AG10803 (cell line): ENCODE results near the gene ACOXL.

Experiments
- DNase-seq: peaks from one replicate; pipeline ENCODE4 v3.0.0; 2010; ENCODE audit warnings: low read depth
- H3K4me3 ChIP-seq: 2 replicates; pipeline ENCODE4 v1.5.1; 2011; ENCODE audit warnings: mild to moderate bottlenecking, low read length, control low read depth
- TF ChIP-seq, protein P1 (sequence below): conservative IDR thresholded peaks from 2 replicates; pipeline ENCODE4 v1.5.1; 2011; ENCODE audit warnings: mild to moderate bottlenecking, low read length, control low read depth, inconsistent platforms

Gene ACOXL

DNA sequence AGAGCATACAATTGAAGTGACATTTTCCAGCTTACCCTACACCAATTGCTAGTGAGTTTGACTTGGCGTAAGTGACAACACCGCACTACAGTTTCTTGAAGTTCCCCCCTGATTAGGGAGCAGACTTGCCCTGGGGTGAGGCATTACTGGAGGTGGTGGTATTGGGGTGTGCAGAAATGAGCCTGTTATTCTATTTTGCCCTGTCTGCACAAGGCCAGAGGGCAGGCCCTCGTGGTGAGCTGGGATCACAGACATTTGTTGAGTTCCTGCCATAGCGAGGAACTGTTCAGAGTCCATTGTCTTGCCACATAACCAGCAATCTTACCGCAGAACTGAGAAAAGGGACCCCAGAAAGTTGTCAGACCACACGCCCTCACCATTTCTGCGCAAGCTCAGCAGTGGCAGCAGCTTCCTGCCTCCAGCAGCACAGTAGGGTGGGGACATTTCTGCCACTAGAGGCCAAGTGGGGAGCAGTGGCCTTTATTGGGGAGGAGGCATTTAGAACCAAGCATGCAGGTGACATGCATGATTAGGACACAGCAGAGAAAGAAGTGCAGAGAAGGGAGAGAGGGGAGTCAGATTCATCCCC lies 284.8 kb downstream of the ACOXL start:
- no peak for DNase-seq
- TF ChIP-seq, protein P1, sequence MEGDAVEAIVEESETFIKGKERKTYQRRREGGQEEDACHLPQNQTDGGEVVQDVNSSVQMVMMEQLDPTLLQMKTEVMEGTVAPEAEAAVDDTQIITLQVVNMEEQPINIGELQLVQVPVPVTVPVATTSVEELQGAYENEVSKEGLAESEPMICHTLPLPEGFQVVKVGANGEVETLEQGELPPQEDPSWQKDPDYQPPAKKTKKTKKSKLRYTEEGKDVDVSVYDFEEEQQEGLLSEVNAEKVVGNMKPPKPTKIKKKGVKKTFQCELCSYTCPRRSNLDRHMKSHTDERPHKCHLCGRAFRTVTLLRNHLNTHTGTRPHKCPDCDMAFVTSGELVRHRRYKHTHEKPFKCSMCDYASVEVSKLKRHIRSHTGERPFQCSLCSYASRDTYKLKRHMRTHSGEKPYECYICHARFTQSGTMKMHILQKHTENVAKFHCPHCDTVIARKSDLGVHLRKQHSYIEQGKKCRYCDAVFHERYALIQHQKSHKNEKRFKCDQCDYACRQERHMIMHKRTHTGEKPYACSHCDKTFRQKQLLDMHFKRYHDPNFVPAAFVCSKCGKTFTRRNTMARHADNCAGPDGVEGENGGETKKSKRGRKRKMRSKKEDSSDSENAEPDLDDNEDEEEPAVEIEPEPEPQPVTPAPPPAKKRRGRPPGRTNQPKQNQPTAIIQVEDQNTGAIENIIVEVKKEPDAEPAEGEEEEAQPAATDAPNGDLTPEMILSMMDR: no peak
- H3K4me3 ChIP-seq: no peak overlapping the region

DNA sequence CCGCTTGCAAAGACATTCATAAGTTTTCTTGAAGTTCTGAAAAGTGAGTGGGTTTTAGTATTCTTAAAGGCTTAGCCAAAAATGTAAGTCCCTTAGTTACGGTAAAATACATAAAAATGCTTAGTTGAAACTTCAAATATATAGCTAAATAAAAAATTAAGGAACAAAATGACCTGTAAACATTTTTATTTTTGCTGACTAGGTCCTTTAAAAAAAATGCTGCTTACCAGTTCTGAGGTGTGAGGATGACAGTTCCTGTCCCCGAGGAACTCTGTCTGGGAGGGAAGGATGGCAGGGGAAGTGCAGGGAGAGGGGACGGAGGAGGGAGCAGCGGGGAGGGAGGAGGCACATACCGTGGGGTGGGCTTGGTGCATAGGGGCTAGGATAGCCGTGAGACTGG lies 285.5 kb downstream of the ACOXL start:
- no peak for DNase-seq
- no peak overlapping the region for H3K4me3 ChIP-seq
- TF ChIP-seq, protein P1: no peak

DNA sequence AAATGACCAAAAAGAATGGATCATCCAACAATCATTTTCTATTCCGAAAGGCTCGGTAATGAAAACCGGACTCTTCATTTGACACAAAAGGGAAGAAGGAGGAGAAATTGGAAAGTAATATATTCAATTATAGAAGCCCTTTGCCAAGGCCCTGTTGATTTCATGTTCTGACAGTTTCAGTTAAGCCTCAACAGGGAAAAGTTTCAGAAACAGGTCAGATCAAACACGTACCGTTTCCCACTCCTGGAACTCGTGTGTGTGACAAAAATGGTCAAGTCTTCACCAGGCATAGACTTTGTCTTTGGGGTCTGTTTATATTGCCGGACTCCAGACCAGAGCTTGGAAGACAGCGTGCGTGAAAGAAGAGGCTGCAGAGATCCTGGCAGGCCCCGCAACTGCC lies 287.0 kb downstream of the ACOXL start:
- DNase-seq: no peak
- no peak overlapping the region for H3K4me3 ChIP-seq
- TF ChIP-seq, protein P1: no peak

DNA sequence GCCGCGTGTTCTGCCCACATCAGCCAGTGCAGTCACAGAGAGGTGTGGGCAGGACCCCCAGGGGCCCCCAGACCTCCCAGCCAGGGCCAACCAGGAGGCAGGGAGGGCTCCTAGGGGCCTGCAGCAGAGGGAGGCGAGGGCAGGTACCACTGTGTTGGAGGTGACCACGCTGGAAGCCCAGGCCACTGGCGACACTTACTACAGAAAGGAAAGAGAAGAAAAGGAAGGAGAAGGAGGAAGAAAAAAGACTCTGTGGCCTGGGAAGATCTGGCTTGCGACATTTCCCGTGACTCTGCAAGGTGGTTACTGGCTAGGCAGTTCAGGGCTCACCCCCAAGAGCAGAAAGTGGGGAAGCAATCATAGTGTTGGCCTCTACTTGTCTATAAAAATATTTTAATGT lies 290.3 kb downstream of the ACOXL start:
- no peak for DNase-seq
- no peak overlapping the region for H3K4me3 ChIP-seq

DNA sequence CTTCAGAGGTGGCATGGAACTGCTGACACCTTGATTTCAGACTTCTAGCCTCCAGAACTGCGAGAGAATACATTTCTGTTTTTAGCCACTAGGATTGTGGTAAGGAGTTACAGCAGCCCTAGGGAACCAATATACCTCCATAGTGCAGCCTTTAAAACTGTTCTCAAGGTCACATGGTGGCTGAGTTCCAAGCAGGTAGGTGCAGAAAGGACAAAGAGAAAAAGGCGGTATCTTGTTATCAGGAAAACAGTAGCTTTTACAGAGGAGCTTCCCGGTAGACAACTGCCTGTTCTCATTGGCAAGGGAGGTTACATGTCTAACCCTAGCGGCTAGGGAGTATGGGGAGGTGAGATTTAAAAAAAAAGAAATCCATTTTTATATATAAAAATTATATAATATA lies 292.1 kb downstream of the ACOXL start:
- H3K4me3 ChIP-seq: no peak overlapping the region
- TF ChIP-seq, protein P1: no peak
- no peak for DNase-seq

More for the DNA sequence above, 290.3 kb downstream of the ACOXL start:
- TF ChIP-seq, protein P1: no peak

DNA sequence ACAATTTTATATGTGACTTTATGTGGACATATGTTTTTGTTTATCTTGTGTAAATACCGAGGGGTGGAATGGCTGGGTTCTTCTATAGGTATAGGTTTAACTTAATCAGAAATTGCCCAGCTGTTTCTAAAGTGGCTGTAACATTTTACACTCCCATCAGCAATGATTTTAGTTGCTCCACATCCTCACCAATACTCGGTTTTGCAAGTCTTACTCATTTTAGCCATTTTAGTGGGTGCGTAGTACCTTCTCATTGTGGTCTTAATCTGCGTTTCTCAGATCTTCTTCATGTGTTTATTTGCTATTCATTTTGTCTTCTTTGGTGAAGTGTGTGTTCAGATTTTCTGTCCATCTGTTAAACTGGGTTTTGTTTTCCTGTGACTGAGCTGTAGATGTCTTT lies 292.9 kb downstream of the ACOXL start:
- H3K4me3 ChIP-seq: no peak overlapping the region
- DNase-seq: no peak
- TF ChIP-seq, protein P1: no peak

DNA sequence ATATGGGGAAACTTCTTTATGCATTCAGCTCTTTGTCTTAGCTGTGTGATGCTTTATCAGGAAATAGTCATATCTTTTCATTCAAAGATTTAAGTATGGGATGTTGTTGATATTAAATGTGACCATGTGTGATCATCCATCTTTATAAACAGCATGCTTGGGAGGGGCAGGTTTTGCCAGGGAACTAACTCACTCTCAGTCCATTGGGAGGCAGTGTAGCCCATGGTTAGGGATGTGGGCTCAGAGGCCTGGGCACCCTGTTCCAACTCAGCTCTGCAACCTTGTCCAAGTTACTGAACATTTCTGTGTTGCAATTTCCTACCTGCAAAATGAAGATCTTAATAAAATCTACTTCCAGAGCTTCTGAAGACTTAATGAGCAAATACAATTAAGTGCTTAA lies 296.3 kb downstream of the ACOXL start:
- DNase-seq: no peak
- TF ChIP-seq, protein P1: no peak
- no peak overlapping the region for H3K4me3 ChIP-seq
